ENCODE results near the gene GYS1.

- no peak for TF ChIP-seq CTCF (IDR thresholded peaks at IDR 0.05)
- no peak for TF ChIP-seq EZH2phosphoT487 (IDR thresholded peaks at IDR 0.05)
Observed at GRCh38 chr19:48990400-48990799, 2.7 kb downstream of the GYS1 start.

Measured in neural progenitor cell (in vitro differentiated cells).